Neural progenitor cell (in vitro differentiated cells): Measurements from ENCODE around the gene RNF121. TPM values are rescaled to one million over a fixed set of nuclear protein-coding genes. Genes with fewer than 3 reads are reported as not detected.

ENCODE experiments used
- DNase-seq: peaks from one replicate; pipeline ENCODE4 v3.0.0-alpha.2; 2016; ENCODE audit warnings: low spot score
- H2AFZ ChIP-seq: fragments of 200-600 bp; sonication (generic); replicated peaks from 2 replicates; pipeline ENCODE4 v1.6.1; 2016; ENCODE audit warnings: antibody characterized with exemption
- H3F3A ChIP-seq: fragments of 200-600 bp; sonication (generic); 2 replicates; pipeline ENCODE4 v1.6.1; 2016; ENCODE audit warnings: antibody characterized with exemption, low read depth
- H3K27ac ChIP-seq: fragments of 200-600 bp; sonication (generic); 2 replicates; pipeline ENCODE4 v1.5.1; 2016; ENCODE audit warnings: mild to moderate bottlenecking
- H3K27me3 ChIP-seq: fragments of 200-600 bp; sonication (generic); 2 replicates; pipeline ENCODE4 v1.6.1; 2016; ENCODE audit warnings: mild to moderate bottlenecking, moderate library complexity
- H3K36me3 ChIP-seq: fragments of 200-600 bp; sonication (generic); 2 replicates; pipeline ENCODE4 v1.5.1; 2016
- H3K4me1 ChIP-seq: fragments of 200-600 bp; sonication (generic); 2 replicates; pipeline ENCODE4 v1.6.1; 2016; ENCODE audit warnings: mixed run types
- H3K4me2 ChIP-seq: fragments of 200-600 bp; sonication (generic); 2 replicates; pipeline ENCODE4 v1.6.1; 2016
- H3K4me3 ChIP-seq: fragments of 200-600 bp; sonication (generic); 2 replicates; pipeline ENCODE4 v1.5.1; 2016
- H3K79me2 ChIP-seq: fragments of 200-600 bp; sonication (generic); 2 replicates; pipeline ENCODE4 v1.6.1; 2016; ENCODE audit warnings: low read depth
- H3K9ac ChIP-seq: fragments of 200-600 bp; sonication (generic); 2 replicates; pipeline ENCODE4 v1.6.1; 2016
- H3K9me3 ChIP-seq: fragments of 200-600 bp; sonication (generic); 2 replicates; pipeline ENCODE4 v1.5.1; 2016; ENCODE audit warnings: low read depth
- H4K20me1 ChIP-seq: fragments of 200-600 bp; sonication (generic); 2 replicates; pipeline ENCODE4 v1.6.1; 2016; ENCODE audit warnings: low read depth
- H3K27ac Mint-ChIP-seq: 3 replicates; pipeline ENCODE4 v1.8.0; 2021; ENCODE audit warnings: mixed read lengths
- H3K27me3 Mint-ChIP-seq: 2 replicates; pipeline ENCODE4 v1.8.0; 2022; ENCODE audit warnings: low read depth, mild to moderate bottlenecking, inconsistent platforms, moderate library complexity, mixed read lengths; ENCODE audit not compliant: insufficient read depth
- H3K36me3 Mint-ChIP-seq: 3 replicates; pipeline ENCODE4 v1.8.0; 2021; ENCODE audit warnings: mixed read lengths
- H3K4me1 Mint-ChIP-seq: 3 replicates; pipeline ENCODE4 v1.8.0; 2021; ENCODE audit warnings: mixed read lengths
- H3K4me3 Mint-ChIP-seq: 3 replicates; pipeline ENCODE4 v1.8.0; 2021; ENCODE audit warnings: mild to moderate bottlenecking, moderate library complexity, mixed read lengths
- H3K9me3 Mint-ChIP-seq: 3 replicates; pipeline ENCODE4 v1.8.0; 2020; ENCODE audit warnings: mixed read lengths
- CTCF ChIP-seq: fragments of 200-600 bp; sonication (generic); IDR thresholded peaks from 2 replicates; pipeline ENCODE4 v1.5.1; 2017; ENCODE audit warnings: antibody characterized with exemption, mild to moderate bottlenecking
- EZH2 ChIP-seq: fragments of 200-600 bp; sonication (generic); IDR thresholded peaks from 2 replicates; pipeline ENCODE4 v1.6.1; 2017; ENCODE audit warnings: antibody characterized with exemption, mild to moderate bottlenecking, moderate library complexity
- EZH2phosphoT487 ChIP-seq: fragments of 200-600 bp; sonication (generic); IDR thresholded peaks from 2 replicates; pipeline ENCODE4 v1.6.1; 2017; ENCODE audit warnings: antibody characterized with exemption
- total RNA-seq: library from RNA; depleted of rRNA; stranded (reverse); fragments of >200 nt; gene quantifications from 2 replicates; pipeline ENCODE4 v1.2.3, GENCODE V29; 2015; ENCODE audit warnings: low replicate concordance

RNF121 gene
- total RNA-seq, 1 donor from 2014 or later, result 16.7 TPM

DNA sequence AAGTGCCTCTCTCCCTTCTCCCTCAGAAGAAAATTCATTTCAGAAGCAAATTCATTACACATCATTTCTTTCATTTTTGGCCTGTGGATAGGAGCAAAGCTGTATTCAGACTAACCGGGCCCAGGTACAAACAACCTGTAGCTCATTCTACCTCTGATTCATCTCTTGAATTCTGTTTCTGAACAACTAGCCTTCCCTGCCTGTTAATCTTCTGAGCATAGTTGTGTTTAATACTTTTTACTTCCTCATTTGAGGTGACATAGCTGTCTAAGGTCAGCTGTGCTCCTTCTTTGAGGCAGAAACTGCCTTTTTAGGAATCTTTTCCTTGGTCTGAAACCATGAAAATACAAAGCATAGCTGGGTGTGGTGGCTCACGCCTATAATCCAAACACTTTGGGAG lies 57.3 kb downstream of the RNF121 start:
- Mint-ChIP-seq H3K27me3 (peaks cover 2% of the 10 kb centered on the region), H3K27ac (no peak overlapping the region), H3K9me3 (no peaks in the 10 kb centered on the region), H3K4me3 (no peak overlapping the region), H3K36me3 (peaks cover 7% of the 10 kb centered on the region), H3K4me1 (no peaks in the 10 kb centered on the region)
- TF ChIP-seq EZH2 (no peak), EZH2phosphoT487 (no peak), CTCF (no peak)
- no peak overlapping the region for H3K4me2 ChIP-seq
- no peak overlapping the region for H3K4me3 ChIP-seq
- H3K27ac ChIP-seq, result no peak overlapping the region
- no peaks in the 10 kb centered on the region for H3K79me2 ChIP-seq
- no peak for DNase-seq
- no peaks in the 10 kb centered on the region for H3K4me1 ChIP-seq
- no peak overlapping the region for H2AFZ ChIP-seq
- no peak overlapping the region for H3K9ac ChIP-seq
- no peaks in the 10 kb centered on the region for H3K36me3 ChIP-seq
- no peaks in the 10 kb centered on the region for H3K27me3 ChIP-seq
- H3K9me3 ChIP-seq, result no peaks in the 10 kb centered on the region
- H4K20me1 ChIP-seq, result no peaks in the 10 kb centered on the region
- H3F3A ChIP-seq, result no peaks in the 10 kb centered on the region

DNA sequence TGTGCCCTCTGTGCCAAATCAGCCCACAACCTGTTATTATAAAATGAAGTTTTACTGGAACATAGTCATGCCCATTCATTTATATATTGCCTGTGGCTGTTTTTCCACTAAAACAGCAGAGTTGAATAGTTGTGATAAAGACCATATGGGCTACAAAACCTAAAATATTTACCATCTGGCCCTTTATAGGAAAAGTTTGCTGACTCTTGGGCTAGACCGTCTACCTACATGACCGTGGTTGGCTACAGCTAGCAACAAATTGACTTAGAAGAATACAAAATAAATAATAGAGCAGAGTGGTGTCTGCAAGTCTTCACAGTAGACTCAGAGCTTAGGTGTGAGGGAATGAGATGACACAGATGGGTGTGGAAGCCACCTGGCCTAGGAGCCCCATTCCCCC lies 58.7 kb downstream of the RNF121 start:
- Mint-ChIP-seq H3K9me3 (no peaks in the 10 kb centered on the region), H3K4me3 (no peak overlapping the region), H3K27me3 (no peaks in the 10 kb centered on the region), H3K27ac (no peak overlapping the region), H3K36me3 (peaks cover 3% of the 10 kb centered on the region), H3K4me1 (no peaks in the 10 kb centered on the region)
- no peak overlapping the region for H3K4me2 ChIP-seq
- TF ChIP-seq EZH2 (no peak), CTCF (no peak), EZH2phosphoT487 (no peak)
- no peaks in the 10 kb centered on the region for H3K36me3 ChIP-seq
- H3F3A ChIP-seq, result peaks cover 3% of the 10 kb centered on the region
- H3K27me3 ChIP-seq, result no peaks in the 10 kb centered on the region
- H3K4me1 ChIP-seq, result no peaks in the 10 kb centered on the region
- no peaks in the 10 kb centered on the region for H4K20me1 ChIP-seq
- H3K27ac ChIP-seq, result no peak overlapping the region
- no peak for DNase-seq
- H3K9ac ChIP-seq, result no peak overlapping the region
- no peaks in the 10 kb centered on the region for H3K79me2 ChIP-seq
- no peak overlapping the region for H2AFZ ChIP-seq
- no peaks in the 10 kb centered on the region for H3K9me3 ChIP-seq
- no peak overlapping the region for H3K4me3 ChIP-seq

- no peaks in the 10 kb centered on the region for H3K36me3 ChIP-seq
- Mint-ChIP-seq H3K4me1 (no peaks in the 10 kb centered on the region), H3K27me3 (no peaks in the 10 kb centered on the region), H3K9me3 (no peaks in the 10 kb centered on the region), H3K27ac (no peak overlapping the region), H3K36me3 (peaks cover 3% of the 10 kb centered on the region), H3K4me3 (no peak overlapping the region)
- no peak overlapping the region for H3K4me2 ChIP-seq
- TF ChIP-seq EZH2, result no peak
- no peak for TF ChIP-seq CTCF
- no peak for TF ChIP-seq EZH2phosphoT487
- H4K20me1 ChIP-seq, result no peaks in the 10 kb centered on the region
- peaks cover 3% of the 10 kb centered on the region for H3F3A ChIP-seq
- no peaks in the 10 kb centered on the region for H3K27me3 ChIP-seq
- no peak overlapping the region for H3K4me3 ChIP-seq
- no peak overlapping the region for H3K9ac ChIP-seq
- no peak overlapping the region for H3K27ac ChIP-seq
- H3K9me3 ChIP-seq, result no peaks in the 10 kb centered on the region
- H3K79me2 ChIP-seq, result no peaks in the 10 kb centered on the region
- no peaks in the 10 kb centered on the region for H3K4me1 ChIP-seq
- no peak for DNase-seq
- no peak overlapping the region for H2AFZ ChIP-seq
These were observed 59.2 kb downstream of the RNF121 start for GRCh38 chr11:71988050-71988449.

- Mint-ChIP-seq H3K4me1 (no peaks in the 10 kb centered on the region), H3K4me3 (no peak overlapping the region), H3K36me3 (peaks cover 7% of the 10 kb centered on the region), H3K27me3 (no peaks in the 10 kb centered on the region), H3K9me3 (no peaks in the 10 kb centered on the region), H3K27ac (no peak overlapping the region)
- H2AFZ ChIP-seq, result no peak overlapping the region
- H3K9me3 ChIP-seq, result no peaks in the 10 kb centered on the region
- DNase-seq, result no peak
- no peaks in the 10 kb centered on the region for H3K79me2 ChIP-seq
- no peak overlapping the region for H3K4me2 ChIP-seq
- H3K36me3 ChIP-seq, result no peaks in the 10 kb centered on the region
- no peak overlapping the region for H3K4me3 ChIP-seq
- no peak for TF ChIP-seq EZH2
- no peak for TF ChIP-seq EZH2phosphoT487
- TF ChIP-seq CTCF, result no peak
- H3K4me1 ChIP-seq, result no peaks in the 10 kb centered on the region
- H3K27ac ChIP-seq, result no peak overlapping the region
- H3F3A ChIP-seq, result peaks cover 3% of the 10 kb centered on the region
- H3K27me3 ChIP-seq, result no peaks in the 10 kb centered on the region
- no peaks in the 10 kb centered on the region for H4K20me1 ChIP-seq
- no peak overlapping the region for H3K9ac ChIP-seq
These were observed 61.9 kb downstream of the RNF121 start for GRCh38 chr11:71990701-71991100.
